Left ventricle myocardium superior (tissue), 1 donor: ENCODE results near the gene AASDH. TPM values are rescaled to one million over a fixed set of nuclear protein-coding genes. Genes with fewer than 3 reads are reported as not detected.
"Not testable (repeated sequence)": the region's sequence is repeated elsewhere in the genome, so short reads cannot be mapped to it uniquely, and the experiment has no call there.

Experiments
- ATAC-seq: fragments of 200-7000 bp; cut with Tn5 transposase; one replicate; pipeline ENCODE4 v1.9.1; 2020; ENCODE audit warnings: mild to moderate bottlenecking, moderate library complexity
- DNase-seq: peaks from one replicate; pipeline ENCODE4 v3.0.0-alpha.2; 2020
- intact Hi-C: fragments of 100-400 bp; cut with micrococcal nuclease; formaldehyde crosslinking; loops from one replicate; pipeline ENCODE4 v1.11.0; 2022
- total RNA-seq: library from RNA; stranded (reverse); fragmentation: NEBNext Ultra II Directional; extraction: Animal tissue kit (Norgen Biotek cat#: 25700); gene quantifications from one replicate; pipeline ENCODE4 v1.2.1, GENCODE V29; 2021
- donor health status: DM: no; HTN: yes; CAD: no; lungs with severe emphysema.

The AASDH gene
- total RNA-seq, 1 donor from 2014 or later: 5.3 TPM

DNA sequence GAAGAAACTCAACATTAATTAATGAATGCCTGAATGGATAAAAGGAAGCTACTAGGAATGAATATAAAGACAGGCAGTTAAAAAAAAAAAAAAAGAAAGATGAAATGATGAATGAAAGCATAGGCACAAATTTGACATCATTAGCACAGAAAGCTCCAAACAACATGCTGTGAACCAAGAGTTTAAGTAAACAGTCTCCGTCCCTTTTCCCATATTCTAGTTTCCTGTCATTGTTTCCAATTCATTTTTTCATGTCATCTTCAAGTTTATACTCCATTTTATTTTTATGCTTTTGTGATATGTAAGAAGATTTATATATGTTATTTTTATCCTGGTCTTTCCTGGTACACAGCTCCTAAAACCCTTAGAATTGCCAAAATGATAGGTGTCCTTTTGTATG lies 17.7 kb upstream of the AASDH start:
- DNase-seq: no peak
- no peak for ATAC-seq
- intact Hi-C loops: no loop called here

DNA sequence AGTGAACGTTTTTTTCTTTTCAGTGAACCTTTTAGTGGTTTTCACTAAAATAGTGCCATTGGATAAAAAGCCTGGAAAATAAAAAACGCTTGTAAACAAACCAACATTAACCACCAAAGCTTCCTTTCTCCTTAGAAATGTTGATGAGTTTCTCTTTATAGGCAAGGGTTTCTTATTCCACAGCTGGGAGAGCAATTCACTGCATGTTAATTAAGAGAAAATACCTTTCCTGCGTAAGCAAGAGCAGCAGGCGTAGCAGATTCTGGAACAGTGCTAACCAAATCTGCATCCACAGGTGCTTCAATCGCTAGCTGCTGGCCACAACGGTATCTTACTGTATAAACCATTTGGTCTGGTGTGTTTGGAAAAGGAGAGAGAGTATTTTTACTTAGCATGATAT lies 13.3 kb upstream of the AASDH start:
- DNase-seq (no peak), ATAC-seq (no peak)
- intact Hi-C loops: no loop called here

DNA sequence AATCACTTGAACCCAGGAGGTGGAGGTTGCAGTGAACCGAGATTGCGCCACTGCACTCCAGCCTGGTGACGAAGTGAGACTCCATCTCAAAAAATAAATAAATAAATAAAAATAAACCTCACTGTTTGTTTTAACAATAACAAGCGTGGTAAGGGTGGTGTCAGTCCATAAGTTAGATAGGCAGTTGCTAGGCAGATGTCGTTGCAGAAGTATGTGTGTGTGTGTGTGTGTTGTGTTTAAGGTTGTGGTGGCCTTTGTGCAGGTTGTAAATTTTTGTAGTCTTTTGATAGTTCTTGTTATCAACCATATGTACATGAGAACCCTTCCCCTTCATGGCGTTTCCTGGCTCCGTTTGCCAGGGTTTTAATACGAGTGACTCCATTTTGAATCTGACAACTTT lies 4.0 kb upstream of the AASDH start:
- no peak for ATAC-seq
- no peak for DNase-seq
- intact Hi-C loops: no loop called here

DNA sequence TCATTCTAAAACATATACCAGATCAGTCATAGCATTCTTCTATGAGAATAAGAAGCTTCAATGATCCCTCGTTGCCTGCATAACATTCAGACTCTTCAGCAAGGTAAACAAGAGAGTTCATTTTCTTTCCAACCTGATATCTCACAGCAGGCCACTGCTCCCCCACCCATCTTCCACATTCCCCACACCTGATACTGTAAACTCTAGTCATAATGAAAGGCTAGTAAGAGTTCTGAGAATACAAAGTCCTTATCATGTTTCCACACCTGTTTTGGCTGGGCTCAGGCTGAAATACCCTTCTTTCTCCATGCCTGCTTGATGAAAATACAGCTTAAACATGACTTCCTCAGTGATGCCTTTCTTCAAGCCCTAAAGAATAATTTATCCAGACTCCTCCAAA lies 2.3 kb upstream of the AASDH start:
- ATAC-seq (no peak), DNase-seq (no peak)
- intact Hi-C loops: no loop called here

GRCh38 chr4:56388306-56388705 lies 1.0 kb upstream of the AASDH start:
- intact Hi-C loops: no loop called here
- no peak for DNase-seq

GRCh38 chr4:56386091-56386490 lies 1.2 kb downstream of the AASDH start:
- DNase-seq (no peak), ATAC-seq (no peak)
- intact Hi-C loops: no loop called here

More at GRCh38 chr4:56388306-56388705, 1.0 kb upstream of the AASDH start:
- ATAC-seq: no peak

GRCh38 chr4:56375458-56375857 lies 11.8 kb downstream of the AASDH start:
- no peak for ATAC-seq
- intact Hi-C loops: no loop called here
- DNase-seq: no peak

DNA sequence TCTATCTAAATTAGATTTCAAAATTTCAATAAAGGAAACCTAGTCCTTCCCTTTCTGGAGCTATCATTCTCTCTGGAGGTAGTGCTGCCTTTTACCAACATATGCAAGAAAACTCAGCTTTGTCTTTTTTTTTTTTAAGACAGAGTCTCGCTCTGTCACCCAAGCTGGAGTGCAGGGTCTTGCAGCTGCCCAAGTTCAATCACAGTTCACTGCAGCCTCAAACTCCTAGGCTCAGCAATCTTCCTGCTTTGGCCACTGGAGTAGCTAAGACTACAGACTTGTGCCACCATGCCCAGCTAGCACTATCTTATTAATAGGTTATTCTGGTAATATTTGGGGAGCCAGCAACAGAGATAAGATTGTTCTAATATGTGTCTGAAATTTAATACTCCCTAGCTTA lies 12.3 kb downstream of the AASDH start:
- intact Hi-C loops: no loop called here
- no peak for DNase-seq

DNA sequence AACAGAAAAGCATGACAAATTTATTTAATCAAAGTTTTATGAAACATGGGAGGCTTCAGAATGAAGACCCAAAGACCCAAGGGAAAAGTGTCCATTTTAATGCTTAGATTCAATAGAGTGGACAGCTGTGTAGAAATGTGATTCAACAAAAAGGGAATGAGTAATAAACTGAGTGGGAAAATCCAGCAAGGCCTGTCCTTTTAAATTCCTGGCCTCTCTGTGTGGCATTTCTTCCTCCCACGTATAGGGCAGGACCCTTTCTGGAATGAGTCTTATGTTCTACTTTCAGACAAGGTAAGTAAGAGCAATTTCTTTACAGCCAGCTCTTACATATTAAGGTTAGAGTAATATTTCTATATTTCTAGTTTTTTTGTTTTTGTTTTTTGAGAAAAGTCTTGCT lies 14.5 kb downstream of the AASDH start:
- intact Hi-C loops: no loop called here
- ATAC-seq: no peak
- DNase-seq: no peak

More for the DNA sequence above, 12.3 kb downstream of the AASDH start:
- no peak for ATAC-seq

DNA sequence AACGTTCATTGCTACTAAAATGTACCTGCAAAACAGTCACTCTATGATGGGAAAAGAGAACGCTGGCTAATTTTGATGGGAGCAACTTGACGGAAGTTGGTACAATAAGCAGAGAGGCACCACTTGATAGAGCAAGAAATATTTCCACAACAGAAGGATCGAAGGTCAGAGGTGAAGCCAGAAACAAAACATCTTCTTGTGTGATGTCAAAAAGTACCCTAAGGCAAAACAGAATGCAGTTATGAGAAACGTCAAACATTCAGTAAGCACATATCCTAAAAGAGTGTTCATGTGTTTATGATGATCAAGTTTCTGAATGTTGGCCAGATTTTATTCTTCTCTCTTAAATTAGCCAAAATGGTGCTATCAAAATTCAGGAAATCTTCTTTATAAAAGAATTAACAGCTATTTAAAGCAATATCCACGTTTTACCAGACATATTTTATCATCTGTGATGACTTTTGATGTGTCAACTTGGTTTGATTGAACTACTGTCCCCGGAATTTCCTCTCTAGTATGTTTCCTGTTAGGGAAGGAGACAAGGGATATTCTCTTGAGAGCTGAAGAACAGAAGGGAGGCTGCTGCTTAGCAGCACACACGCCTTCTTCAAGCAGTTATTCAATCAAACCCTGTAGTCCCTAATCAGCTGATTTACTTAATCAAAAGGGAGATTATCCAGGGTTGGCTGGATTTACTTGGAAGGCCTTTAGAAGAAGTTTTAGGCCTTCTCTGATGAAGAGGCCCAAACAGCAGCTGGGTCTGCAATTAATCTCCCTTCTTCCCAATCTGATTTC lies 15.7 kb downstream of the AASDH start:
- intact Hi-C loops: no loop called here
- DNase-seq (no peak), ATAC-seq (no peak)

DNA sequence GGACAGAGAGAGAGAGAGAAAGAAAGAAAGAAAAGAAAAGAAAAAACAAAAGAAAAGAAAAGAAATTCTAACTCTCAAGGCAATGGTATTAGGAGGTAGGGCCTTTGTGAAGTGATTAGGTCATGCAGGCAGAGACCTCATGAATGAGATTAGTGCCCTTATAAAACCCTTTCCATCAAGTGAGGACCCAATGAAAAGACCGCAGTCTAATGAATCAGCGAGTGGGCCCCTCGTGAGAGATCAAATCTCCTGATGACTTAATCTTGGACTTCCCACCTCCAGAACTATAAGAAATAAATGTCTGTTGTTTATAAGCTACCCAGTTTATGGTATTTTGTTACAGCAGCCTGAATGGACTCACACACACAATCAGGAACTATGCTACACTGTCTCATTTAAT lies 16.9 kb downstream of the AASDH start:
- intact Hi-C loops: no loop called here
- DNase-seq: no peak
- ATAC-seq: no peak

DNA sequence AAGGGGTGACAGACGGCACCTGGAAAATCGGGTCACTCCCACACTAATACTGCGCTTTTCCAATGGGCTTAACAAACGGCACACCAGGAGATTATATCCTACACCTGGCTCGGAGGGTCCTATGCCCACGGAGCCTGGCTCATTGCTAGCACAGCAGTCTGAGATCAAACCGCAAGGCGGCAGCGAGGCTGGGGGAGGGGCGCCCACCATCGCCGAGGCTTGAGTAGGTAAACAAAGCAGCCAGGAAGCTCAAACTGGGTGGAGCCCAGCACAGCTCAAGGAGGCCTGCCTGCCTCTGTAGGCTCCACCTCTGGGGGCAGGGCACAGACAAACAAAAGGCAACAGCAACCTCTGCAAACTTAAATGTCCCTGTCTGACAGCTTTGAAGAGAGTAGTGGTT lies 24.3 kb downstream of the AASDH start:
- ATAC-seq, DNase-seq, intact Hi-C loops: not testable (repeated sequence)

DNA sequence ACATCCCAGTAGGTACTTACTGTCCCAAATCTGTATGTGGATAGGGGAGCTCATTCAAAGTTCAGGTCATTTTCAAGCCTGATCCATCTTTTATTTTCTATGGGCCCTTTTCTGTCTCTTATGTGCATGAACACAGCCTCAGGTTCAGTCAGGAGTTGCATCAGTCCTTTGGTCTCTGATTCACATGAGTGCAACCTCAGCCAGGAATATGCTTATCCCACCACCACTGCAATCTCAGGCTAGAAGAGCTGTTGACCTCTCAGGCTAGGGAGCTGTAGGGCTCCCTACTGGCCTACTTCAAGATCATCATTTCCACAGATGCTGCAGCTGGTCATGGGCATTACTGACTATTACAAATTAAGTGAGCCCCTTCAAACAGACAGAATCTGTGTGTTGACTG lies 27.2 kb downstream of the AASDH start:
- ATAC-seq (no peak), DNase-seq (no peak)
- intact Hi-C loops: no loop called here

DNA sequence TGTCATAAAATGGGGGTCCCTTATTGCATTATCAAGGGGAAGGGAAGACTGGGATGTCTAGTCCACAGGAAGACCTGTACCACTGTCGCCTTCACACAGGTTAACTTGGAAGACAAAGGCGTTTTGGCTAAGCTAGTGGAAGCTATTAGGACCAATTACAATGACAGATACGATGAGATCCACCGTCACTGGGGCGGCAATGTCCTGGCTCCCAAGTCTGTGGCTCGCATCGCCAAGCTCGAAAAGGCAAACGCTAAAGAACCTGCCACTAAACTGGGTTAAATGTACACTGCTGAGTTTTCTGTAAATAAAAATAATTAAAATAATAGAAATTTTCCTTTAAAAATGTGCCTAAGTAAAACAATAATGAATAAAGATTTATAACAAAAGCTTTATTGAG lies 30.6 kb downstream of the AASDH start:
- intact Hi-C loops: no loop called here
- no peak for DNase-seq
- no peak for ATAC-seq

- DNase-seq: no peak
- ATAC-seq: no peak
- intact Hi-C loops: no loop called here
These were observed 38.7 kb downstream of the AASDH start for GRCh38 chr4:56348576-56348975.

GRCh38 chr4:56345458-56345857 lies 41.8 kb downstream of the AASDH start:
- intact Hi-C loops: no loop called here
- DNase-seq (no peak), ATAC-seq (no peak)

GRCh38 chr4:56342746-56343145 lies 44.5 kb downstream of the AASDH start:
- intact Hi-C loops: no loop called here
- DNase-seq (no peak), ATAC-seq (no peak)

GRCh38 chr4:56330691-56331090 lies 56.6 kb downstream of the AASDH start:
- intact Hi-C loops: no loop called here
- no peak for ATAC-seq
- no peak for DNase-seq

- DNase-seq (no peak), ATAC-seq (no peak)
- intact Hi-C loops: no loop called here
These were observed 60.9 kb downstream of the AASDH start for GRCh38 chr4:56326363-56326762.

DNA sequence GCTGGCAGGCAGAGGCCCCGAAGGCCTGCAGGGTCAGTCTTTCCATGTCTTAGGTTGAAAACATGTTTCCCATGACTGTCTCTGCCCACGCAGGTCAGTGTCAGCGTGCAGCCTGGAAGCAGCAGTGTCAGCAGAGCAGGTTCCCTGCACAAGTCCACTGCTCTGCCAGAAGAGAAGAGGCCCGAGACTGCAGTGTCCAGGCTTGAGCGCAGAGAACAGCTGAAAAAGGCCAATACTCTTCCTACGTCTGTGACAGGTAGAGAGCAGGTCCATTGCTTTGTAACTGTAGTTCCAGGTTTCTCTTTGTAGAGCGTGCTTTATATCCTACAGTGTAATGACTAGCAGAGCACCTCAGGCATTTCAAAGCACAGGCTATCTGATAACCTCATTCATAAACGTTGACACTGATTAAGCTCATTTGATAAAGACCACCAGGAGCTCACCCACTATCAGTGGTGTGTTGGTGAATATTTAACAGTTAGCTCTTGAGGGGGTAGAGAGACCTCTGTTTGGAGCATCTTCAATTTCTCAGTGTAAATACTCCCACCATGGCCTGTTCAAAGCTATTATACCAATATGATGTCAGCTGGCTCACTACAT lies 63.2 kb downstream of the AASDH start:
- ATAC-seq: no peak
- DNase-seq: no peak
- intact Hi-C loops: no loop called here

DNA sequence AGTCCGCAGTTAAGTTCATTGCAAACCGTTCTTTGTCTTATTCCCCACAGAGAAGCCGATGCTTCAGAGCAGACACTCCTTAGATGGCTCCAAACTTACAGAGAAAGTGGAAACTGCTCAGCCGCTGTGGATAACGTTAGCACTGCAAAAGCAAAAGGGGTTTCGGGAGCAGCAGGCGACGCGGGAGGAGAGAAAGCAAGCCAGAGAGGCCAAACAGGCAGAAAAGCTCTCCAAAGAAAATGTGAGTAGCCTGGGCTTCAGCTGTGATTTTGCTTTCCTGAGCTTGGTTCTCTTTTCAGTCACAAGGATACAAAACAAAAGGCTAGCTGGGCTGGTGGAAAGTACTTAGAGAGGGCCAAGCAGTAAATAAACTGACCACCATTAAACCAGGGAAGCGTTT lies 64.0 kb downstream of the AASDH start:
- intact Hi-C loops: no loop called here
- no peak for ATAC-seq
- DNase-seq: no peak
